Measurements from ENCODE around the gene TRIM34. TPM values are rescaled to one million over a fixed set of nuclear protein-coding genes. Genes with fewer than 3 reads are reported as not detected.
"Not testable (repeated sequence)": the region's sequence is repeated elsewhere in the genome, so short reads cannot be mapped to it uniquely, and the experiment has no call there.

Gene TRIM34
- total RNA-seq, 3 donors from 2014 or later = 5.9 to 12.1 (median 10.9) TPM

GRCh38 chr11:5674391-5674790 is 49.6 kb downstream of the TRIM34 start:
- no peaks in the 10 kb centered on the region for H3K4me1 ChIP-seq
- DNase-seq (ENCODE audit: low spot score in 2 of 2) = no peak
- no peak for TF ChIP-seq CTCF (IDR thresholded peaks at IDR 0.05)
- TF ChIP-seq POLR2A (IDR thresholded peaks at IDR 0.05) = no peak
- TF ChIP-seq POLR2AphosphoS5 (IDR thresholded peaks at IDR 0.05) = no peak
- no peaks in the 10 kb centered on the region for H3K36me3 ChIP-seq
- H3K4me3 ChIP-seq = no peak overlapping the region
- intact Hi-C loops (cut with DNase I; ENCODE audit: low total_unique reads) = no loop called here
- H3K27ac ChIP-seq = no peak overlapping the region
- no peaks in the 10 kb centered on the region for H3K9me3 ChIP-seq
- H3K27me3 ChIP-seq = no peaks in the 10 kb centered on the region

- no peaks in the 10 kb centered on the region for H3K4me1 ChIP-seq
- intact Hi-C loops (cut with DNase I; ENCODE audit: low total_unique reads) = no loop called here
- no peak overlapping the region for H3K27ac ChIP-seq
- no peaks in the 10 kb centered on the region for H3K9me3 ChIP-seq
- TF ChIP-seq CTCF (IDR thresholded peaks at IDR 0.05) (no peak), POLR2AphosphoS5 (IDR thresholded peaks at IDR 0.05) (no peak), POLR2A (IDR thresholded peaks at IDR 0.05) (no peak)
- no peak overlapping the region for H3K4me3 ChIP-seq
- no peaks in the 10 kb centered on the region for H3K27me3 ChIP-seq
- H3K36me3 ChIP-seq = no peaks in the 10 kb centered on the region
- no peak for DNase-seq (ENCODE audit: low spot score in 2 of 2)
Measured at GRCh38 chr11:5679811-5680210, 55.0 kb downstream of the TRIM34 start.

- H3K9me3 ChIP-seq; H3K4me1 ChIP-seq; DNase-seq (ENCODE audit: low spot score in 2 of 2); intact Hi-C loops (cut with DNase I; ENCODE audit: low total_unique reads); H3K27me3 ChIP-seq; H3K36me3 ChIP-seq: not testable (repeated sequence)
- peak overlapping the region in 1 of 2 donors; percentile 89 for H3K27ac ChIP-seq
- H3K4me3 ChIP-seq = peak overlapping the region in 1 of 3 donors; percentile 64
Measured at GRCh38 chr11:5682890-5683441, 58.2 kb downstream of the TRIM34 start.

GRCh38 chr11:5683620-5684019 is 58.8 kb downstream of the TRIM34 start:
- H3K36me3 ChIP-seq; intact Hi-C loops (cut with DNase I; ENCODE audit: low total_unique reads); H3K4me1 ChIP-seq; H3K9me3 ChIP-seq; DNase-seq (ENCODE audit: low spot score in 2 of 2); H3K27me3 ChIP-seq: not testable (repeated sequence)
- Histone ChIP-seq H3K27ac (peak overlapping the region; percentile 88 to 89), H3K4me3 (peak overlapping the region; percentile 44 to 64 (median 53))

- no peaks in the 10 kb centered on the region for H3K27me3 ChIP-seq
- intact Hi-C loops (cut with DNase I; ENCODE audit: low total_unique reads) = no loop called here
- no peak for TF ChIP-seq POLR2AphosphoS5 (IDR thresholded peaks at IDR 0.05)
- peak overlapping the region; percentile 44 to 64 (median 53) for H3K4me3 ChIP-seq
- no peaks in the 10 kb centered on the region for H3K4me1 ChIP-seq
- peak overlapping the region; percentile 88 to 89 for H3K27ac ChIP-seq
- no peaks in the 10 kb centered on the region for H3K9me3 ChIP-seq
- no peaks in the 10 kb centered on the region for H3K36me3 ChIP-seq
- no peak for DNase-seq (ENCODE audit: low spot score in 2 of 2)
Measured at GRCh38 chr11:5684036-5684645, 59.3 kb downstream of the TRIM34 start.

- H3K4me3 ChIP-seq = peak within 1 kb of the TSS; percentile 44 to 64 (median 53)
- DNase-seq (ENCODE audit: low spot score in 2 of 2) = peak; percentile 76 to 90
- intact Hi-C loops (cut with DNase I; ENCODE audit: low total_unique reads) = no loop called here
- no peaks in the 10 kb centered on the region for H3K4me1 ChIP-seq
- TF ChIP-seq POLR2A (IDR thresholded peaks at IDR 0.05) (no peak), CTCF (IDR thresholded peaks at IDR 0.05) (peak; percentile 11 to 41 (median 21)), POLR2AphosphoS5 (IDR thresholded peaks at IDR 0.05) (peak in 2 of 3 donors; percentile 39 to 55)
- H3K27me3 ChIP-seq = no peaks in the 10 kb centered on the region
- no peaks in the 10 kb centered on the region for H3K9me3 ChIP-seq
- H3K27ac ChIP-seq = peak within 1 kb of the TSS; percentile 88 to 89
- no peaks in the 10 kb centered on the region for H3K36me3 ChIP-seq
Measured at GRCh38 chr11:5684646-5685362, 60.0 kb downstream of the TRIM34 start, which contains the start of gene TRIM5. TSS of gene TRIM5 (minus strand) at chr11:5685074. CDS start at chr11:5680177, 4,897 bp downstream.
